GM12872 (cell line): ENCODE results near the gene TNFRSF12A.

Experiments
- TF ChIP-seq, protein P1 (sequence below): IDR thresholded peaks from 3 replicates; pipeline ENCODE4 v1.5.1; 2011; ENCODE audit warnings: low read depth, mild to moderate bottlenecking, low read length, moderate library complexity; ENCODE audit not compliant: insufficient read depth

The TNFRSF12A gene

DNA sequence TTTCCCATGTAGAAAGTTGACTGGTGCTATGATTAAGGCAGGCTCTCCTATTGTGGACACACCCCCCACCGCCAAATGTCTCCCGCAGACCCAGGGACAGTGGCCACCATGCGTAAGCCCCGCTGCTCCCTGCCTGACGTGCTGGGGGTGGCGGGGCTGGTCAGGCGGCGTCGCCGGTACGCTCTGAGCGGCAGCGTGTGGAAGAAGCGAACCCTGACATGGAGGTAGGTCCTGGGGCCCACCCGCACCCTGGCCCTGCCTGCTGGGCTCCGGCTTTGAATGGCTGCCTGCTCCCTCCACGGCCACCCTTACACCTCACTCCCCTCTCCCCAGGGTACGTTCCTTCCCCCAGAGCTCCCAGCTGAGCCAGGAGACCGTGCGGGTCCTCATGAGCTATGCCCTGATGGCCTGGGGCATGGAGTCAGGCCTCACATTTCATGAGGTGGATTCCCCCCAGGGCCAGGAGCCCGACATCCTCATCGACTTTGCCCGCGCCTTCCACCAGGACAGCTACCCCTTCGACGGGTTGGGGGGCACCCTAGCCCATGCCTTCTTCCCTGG, 29.8 kb downstream of the TNFRSF12A start:
- TF ChIP-seq, protein P1, sequence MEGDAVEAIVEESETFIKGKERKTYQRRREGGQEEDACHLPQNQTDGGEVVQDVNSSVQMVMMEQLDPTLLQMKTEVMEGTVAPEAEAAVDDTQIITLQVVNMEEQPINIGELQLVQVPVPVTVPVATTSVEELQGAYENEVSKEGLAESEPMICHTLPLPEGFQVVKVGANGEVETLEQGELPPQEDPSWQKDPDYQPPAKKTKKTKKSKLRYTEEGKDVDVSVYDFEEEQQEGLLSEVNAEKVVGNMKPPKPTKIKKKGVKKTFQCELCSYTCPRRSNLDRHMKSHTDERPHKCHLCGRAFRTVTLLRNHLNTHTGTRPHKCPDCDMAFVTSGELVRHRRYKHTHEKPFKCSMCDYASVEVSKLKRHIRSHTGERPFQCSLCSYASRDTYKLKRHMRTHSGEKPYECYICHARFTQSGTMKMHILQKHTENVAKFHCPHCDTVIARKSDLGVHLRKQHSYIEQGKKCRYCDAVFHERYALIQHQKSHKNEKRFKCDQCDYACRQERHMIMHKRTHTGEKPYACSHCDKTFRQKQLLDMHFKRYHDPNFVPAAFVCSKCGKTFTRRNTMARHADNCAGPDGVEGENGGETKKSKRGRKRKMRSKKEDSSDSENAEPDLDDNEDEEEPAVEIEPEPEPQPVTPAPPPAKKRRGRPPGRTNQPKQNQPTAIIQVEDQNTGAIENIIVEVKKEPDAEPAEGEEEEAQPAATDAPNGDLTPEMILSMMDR, result no peak

DNA sequence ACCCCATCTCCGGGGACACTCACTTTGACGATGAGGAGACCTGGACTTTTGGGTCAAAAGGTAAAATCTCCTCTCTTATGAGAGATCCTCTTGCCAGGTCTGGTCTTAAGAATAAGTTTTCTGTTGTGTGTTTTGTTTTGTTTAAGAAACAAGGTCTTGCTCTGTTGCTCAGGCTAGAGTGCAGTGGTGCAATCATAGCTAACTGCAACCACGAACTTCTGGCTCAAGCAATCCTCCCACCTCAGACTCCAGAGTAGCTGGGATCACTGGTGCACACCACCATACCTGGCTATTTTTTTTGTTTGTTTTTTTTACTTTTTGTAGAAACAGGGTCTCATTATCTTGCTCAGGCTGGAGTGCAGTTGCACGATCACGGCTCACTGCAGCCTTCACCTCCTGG, 30.3 kb downstream of the TNFRSF12A start:
- TF ChIP-seq, protein P1, result no peak

DNA sequence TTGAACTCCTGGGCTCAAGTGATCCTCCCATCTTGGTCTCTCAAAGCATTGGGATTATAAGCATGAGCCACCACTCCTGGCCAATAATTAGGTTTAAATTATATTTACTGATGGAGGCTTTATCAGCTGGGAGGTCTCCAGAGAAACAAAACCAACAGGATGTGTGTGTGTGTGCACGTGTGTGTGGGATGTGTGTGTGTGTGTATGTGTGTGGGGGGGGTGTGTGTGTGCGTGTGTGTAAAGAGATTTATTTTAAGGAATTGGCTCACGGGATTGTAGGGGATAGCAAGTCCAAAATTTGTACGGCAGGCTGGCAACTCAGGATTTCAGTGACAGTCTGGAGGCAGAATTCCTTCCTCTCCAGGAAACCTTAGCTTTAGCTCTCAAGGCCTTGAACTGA, 30.8 kb downstream of the TNFRSF12A start:
- TF ChIP-seq, protein P1, result no peak

DNA sequence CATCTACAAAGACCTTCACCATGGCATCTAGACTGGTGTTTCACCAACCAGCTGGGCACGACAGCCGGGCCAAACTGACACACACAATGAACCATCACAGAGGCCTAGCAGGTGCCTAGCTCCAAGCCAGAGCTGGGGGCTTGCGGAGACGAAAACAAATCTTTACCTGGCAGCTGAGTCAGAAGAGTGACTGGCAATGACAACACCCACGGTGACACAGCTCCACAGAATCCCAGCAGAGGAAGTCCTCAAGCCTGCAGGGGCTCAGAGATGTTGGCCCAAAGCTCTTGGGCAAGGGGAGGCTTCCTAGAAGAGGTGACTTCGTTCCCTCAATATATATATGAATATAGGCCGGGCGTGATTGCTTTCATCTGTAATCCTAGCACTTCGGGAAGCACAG, 31.3 kb downstream of the TNFRSF12A start:
- TF ChIP-seq, protein P1, result no peak

DNA sequence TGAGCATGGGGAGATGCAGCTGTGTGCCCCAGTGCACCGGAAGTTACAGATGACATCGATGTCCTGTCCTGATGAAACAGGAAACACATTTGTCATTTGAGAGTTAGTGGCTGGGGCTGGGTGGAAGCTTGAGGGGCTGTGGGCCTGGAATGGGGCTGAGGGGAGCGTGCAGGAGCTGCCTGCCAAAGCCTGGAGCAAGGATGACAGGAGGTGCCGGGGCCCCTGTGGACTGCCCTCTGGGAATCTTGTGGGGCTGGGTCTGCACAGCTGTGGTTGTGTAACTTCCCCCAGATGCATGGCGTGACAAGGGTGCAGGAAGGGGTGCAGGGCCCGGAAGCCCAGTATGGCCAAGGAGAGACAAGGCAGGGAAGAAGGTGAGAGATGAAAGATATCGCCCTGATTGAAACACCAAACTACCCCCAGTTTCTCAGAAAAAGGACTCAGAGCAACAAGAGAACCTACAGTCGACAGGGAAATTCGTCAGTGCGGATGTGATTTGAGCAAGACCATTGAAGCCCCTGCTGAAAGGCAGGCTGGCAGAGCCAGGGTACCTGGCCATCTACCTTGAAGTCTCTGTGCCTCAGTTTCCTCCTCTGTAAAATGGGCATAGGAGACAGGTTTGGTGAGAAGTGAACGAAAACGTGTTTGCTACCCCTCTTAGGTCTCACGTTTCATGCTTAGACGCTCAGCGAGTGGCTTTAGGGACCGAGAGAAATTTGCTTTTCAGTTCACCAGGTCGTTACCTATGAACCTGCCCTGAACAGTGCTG, 35.0 kb downstream of the TNFRSF12A start:
- TF ChIP-seq, protein P1, result no peak

DNA sequence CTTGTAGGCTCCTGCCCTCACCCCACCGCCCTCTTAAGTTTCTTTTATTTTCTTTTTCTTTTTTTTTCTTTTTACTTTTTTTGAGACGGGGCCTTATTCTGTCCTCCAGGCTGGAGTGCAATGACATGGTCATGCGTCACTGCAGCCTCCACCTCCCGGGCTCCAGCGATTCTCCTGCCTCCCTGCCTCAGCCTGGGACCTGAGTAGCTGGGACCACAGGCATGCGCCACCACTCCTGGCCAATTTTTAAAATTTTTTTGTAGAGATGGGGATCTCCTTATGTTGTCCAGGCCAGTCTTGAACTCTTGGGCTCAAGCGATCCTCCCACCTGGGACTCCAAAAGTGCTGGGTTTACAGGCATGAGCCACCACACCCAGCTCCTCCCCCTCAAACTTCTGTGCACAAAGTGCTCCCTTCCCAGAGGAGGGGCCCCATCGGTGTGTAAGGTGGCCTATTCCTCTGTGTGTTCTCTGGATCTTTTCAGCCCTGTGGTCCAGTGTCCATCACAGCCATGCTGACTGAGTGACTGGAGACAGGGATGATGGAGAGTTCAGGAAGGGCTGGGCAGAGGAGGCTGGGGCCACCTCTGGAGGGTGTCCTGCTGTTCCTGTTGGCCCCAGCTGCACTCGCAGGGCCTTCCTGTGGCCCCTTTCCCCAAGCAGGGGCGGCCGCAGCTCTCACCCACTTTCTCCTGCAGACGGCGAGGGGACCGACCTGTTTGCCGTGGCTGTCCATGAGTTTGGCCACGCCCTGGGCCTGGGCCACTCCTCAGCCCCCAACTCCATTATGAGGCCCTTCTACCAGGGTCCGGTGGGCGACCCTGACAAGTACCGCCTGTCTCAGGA, 36.4 kb downstream of the TNFRSF12A start:
- TF ChIP-seq, protein P1, result no peak
